ENCODE data around the gene RSRC1.
A peak's percentile ranks its signal among the peaks of the same experiment; 100 is the strongest.
"Not testable (repeated sequence)": the region's sequence is repeated elsewhere in the genome, so short reads cannot be mapped to it uniquely, and the experiment has no call there.

RSRC1 gene

DNA sequence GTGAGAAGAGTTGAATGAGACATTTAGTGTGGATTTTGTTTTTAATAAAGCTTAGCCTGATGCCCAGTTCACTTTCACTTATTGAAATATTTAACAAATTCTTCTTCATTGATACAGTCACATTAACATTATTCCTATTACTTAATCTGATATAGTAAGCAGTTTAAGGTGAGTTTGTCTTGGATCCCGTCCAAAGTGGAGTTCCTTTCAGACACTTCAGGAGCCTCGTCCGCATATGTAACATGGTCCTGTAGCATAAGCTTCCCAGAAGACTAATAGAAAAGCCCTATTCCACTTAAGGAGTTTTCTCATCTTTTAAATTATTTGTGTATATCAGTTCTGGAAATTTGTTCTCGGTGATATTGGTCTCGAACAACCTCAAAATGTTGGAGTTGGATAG lies 421.4 kb downstream of the RSRC1 start:
- DNase-seq (ENCODE audit: low spot score), result no peak

DNA sequence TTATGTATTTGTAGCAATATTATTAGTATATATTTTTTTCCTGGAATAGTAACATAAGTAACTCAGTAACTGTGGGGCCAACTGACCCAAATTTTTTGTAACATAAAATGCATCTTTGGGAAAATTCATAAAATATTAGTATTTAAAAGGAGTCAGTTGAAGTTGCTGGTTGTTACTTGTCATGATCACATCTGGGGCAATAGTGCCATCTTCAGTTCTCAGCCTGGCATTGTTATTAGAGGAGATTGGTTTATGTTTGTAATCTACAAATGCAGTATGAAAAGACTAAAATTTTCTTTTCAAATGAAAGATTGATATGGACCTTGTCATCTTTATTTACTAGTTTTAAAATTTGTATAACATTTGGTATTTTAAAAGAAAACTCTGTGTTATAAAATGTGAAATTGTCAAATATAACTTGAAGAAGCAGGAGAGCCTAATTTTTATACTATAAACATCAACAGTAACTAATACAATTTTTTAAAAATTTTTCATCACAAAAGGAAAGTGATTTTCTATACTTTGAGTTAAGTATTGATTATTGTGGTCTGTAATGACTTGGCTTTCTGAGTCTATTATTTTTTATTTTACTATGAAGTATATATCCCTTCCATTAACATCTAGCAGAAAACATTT lies 422.3 kb downstream of the RSRC1 start:
- peak; percentile 35 for DNase-seq (ENCODE audit: low spot score)

DNA sequence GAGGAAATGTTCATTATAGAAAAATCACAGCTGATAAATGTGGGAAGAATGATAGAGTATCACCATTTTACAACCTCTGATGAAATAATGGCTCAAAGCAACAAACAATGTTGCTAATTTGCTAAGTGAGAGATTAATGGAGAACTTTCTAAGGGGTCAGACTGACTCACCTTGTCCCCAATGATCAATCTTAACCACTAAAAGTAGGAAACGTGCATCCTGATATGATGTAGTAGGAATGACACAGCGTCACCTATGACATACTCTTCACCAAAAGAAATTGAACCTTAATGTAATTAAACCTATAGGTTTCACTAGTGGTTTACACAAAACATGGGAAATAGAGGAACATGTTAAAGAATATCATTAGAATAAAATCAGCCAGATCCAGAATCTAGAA lies 426.0 kb downstream of the RSRC1 start:
- DNase-seq (ENCODE audit: low spot score), result no peak

DNA sequence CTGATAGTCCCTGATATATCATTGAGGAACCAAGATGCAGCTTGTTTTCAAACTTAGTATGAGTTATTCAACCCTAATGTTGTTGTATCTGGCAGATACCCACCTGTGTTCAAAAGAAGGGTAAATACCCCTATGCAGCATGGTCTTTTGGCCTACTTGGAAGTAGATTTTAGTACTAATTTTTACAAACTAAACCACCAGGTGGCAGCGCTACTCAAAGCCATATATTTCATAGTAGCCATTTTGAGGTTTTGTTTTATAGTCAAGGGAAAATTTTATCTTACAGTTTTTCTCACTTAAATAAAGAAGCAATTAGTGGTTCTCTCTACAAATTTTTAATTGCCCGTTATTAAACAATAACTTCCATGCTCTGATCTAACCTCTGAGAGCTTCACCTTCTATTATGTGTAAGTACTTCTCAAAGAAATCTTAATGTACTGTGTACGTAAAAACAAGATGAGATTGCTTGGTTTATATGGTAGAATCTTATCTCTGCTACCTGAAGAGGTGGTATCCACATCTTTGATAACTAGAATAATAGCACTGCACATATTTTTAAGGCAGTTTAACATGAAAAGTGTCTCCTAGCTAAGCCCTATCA lies 429.6 kb downstream of the RSRC1 start:
- peak; percentile 55 for DNase-seq (ENCODE audit: low spot score)

DNA sequence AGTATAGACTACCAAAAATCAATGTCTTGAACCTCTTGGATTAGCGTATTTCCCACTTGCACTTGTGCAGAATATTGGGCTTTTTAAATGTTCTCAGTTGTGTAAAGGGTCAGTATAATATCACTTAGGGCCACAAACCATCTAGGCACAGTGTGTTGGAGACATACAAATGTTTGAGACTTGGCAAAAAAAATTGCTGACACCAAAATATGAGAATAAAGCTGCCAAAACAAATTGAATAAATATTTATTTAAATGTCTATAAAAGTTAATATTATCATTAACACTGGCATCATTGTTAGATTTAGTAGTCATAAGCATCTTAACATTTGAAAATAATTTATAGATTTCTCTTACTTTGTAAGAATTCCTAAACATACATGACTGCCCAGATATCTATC lies 430.2 kb downstream of the RSRC1 start:
- DNase-seq (ENCODE audit: low spot score), result no peak

DNA sequence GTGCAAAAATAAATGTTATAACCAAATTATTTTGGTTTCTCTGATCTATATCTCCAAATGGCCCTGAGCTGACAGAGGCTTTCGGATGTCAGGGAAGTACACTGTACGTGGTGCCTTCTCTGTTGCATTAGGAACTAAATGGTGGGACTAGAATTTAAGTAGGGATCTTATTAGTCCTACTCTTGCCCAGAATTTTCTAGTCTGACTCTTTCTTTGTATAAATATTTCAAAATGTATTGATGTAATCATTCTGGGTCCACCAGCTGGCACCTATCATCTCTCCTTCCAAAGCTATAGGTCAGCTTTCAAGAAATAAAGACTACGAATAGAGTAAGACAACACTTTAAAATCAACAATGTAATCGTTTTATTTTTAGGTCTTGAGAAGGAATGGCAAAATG lies 438.8 kb downstream of the RSRC1 start:
- no peak for DNase-seq (ENCODE audit: low spot score)

DNA sequence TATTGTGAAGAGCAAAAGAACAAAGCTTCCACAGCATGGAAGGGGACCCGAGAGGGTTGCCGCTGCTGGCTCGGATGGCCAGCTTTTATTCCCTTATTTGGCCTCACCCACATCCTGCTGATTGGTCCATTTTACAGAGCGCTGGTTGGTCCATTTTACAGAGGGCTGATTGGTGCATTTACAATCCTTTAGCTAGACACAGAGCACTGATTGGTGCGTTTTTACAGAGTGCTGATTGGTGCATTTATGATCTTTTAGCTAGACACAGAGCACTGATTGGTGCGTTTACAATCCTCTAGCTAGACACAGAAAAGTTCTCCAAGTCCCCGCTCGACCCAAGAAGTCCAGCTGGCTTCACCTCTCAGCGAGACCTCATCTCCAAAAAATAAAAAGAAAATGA lies 440.0 kb downstream of the RSRC1 start:
- DNase-seq (ENCODE audit: low spot score), result not testable (repeated sequence)

DNA sequence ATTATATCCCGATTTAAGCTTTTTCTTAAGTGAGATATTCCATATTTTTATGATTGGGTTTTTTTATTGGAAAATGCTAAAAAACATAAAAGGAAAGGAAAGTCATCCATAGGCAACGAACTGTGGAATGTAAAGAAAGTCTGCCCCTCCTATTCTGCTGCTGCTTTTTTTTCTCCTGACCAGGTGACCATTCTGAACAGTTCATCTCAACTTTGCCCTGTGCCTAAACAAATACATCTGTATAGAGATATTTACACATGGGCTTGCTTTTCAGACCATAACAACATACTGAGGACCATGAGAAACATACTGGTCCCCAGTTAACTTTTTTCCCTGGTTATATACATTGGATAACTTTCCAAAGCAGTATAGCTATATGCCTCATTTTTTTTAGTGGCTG lies 442.2 kb downstream of the RSRC1 start:
- DNase-seq (ENCODE audit: low spot score), result no peak

DNA sequence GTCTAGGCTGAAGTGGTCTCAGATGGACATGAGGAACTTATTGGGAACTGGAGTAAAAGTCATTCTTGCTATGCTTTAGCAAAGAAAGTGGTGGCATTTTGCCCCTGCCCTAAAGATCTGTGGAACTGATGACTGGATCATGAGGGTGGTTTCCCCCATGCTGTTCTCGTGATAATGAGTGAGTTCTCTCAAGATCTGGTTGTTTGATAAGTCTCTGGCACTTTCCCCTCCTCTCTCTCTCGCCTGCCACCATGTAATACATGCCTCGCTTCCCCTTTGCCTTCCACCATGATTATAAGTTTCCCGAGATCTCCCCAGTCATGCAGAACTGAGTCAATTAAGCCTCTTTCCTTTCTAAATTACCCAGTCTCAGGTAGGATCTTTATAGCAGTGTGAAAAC lies 449.6 kb downstream of the RSRC1 start:
- DNase-seq (ENCODE audit: low spot score), result no peak

DNA sequence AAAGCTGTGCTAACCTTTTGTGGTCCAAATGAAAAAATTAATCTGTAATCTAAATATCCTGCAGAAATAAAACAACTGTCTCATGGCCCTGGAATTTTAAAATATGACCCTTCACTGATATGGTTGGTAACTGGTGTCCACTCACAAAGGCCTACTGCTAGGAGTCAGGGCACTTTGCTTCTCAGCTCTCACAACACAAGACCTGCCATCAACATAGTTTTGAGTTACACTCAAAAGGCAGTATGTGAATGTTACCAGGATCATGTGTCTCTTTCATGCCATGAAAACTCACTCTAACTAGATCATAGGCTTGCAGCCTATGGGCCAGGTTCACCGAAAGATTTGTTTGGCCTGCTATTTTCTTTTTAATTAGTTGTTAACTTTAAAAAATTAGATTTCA lies 451.1 kb downstream of the RSRC1 start:
- DNase-seq (ENCODE audit: low spot score), result no peak

DNA sequence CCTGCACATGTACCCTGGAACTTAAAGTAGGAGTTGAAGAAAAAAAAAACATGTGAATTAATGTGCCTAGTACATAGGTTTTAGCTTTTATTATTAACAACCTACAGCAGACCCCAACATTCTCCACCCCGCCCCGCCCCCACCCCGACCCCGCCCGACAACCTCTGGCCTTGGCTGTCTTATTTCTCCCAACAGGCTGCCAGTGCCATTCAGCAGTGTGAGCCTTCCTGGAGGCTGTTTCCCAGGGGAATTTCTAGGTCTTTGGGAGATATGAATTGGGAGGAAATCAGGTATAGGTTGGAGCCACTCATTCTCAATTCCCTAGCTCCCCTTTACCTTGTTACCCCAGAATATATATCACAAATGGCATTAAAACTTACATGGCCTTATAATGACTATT lies 452.8 kb downstream of the RSRC1 start:
- DNase-seq (ENCODE audit: low spot score), result no peak

DNA sequence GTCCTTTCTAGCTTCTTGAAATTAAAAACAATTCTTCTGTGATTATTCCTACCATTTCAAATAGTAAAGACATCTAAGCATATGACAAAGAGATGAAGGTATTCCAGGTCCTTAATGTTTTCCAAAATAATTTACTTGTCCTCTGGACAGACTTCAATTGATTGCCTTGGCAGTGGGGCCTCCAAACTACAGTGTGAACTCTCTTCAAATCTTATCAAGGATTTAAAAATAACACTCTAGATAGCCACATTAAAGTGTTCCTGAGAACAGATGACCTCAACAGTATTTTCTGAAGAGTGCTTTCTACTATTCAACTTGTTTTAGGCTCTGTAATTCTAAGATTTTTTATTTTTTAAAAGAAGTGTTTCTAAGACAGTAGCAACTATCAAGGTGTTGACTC lies 453.2 kb downstream of the RSRC1 start:
- no peak for DNase-seq (ENCODE audit: low spot score)

DNA sequence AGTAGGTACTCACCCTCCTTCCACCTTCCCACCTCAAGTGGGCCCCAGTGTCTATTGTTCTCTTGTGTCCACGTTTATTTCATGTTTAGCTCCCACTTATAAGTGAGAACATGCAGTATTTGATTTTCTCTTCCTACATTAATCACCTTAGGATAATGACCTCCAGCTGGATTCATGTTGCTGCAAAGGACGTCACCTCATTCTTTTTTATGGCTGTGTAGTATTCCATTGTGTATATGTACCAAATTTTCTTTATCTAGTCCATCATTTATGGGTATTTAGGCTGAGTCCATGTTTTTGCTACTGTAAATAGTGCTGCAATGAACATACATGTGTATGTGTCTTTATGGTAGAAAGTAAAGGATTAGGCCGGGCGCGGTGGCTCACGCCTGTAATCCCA lies 455.2 kb downstream of the RSRC1 start:
- no peak for DNase-seq (ENCODE audit: low spot score)

DNA sequence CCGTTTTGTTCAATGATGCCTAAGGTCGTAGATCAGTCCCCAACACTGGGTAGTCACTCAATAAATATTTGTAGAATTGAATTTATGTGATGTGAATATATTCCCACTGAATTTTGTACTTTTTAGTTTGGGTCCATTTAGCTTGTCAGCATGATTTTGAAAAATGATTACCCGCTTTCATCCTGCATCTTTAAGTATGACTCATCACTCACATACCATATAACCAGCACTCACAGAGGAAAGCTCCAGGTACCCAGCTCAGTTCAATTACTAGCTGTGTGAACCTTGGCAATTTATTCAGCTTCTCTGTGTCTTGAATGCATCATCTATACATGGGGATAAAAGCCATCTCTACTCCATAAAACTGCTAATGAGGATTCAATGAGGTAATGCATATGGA lies 458.9 kb downstream of the RSRC1 start:
- no peak for DNase-seq (ENCODE audit: low spot score)

DNA sequence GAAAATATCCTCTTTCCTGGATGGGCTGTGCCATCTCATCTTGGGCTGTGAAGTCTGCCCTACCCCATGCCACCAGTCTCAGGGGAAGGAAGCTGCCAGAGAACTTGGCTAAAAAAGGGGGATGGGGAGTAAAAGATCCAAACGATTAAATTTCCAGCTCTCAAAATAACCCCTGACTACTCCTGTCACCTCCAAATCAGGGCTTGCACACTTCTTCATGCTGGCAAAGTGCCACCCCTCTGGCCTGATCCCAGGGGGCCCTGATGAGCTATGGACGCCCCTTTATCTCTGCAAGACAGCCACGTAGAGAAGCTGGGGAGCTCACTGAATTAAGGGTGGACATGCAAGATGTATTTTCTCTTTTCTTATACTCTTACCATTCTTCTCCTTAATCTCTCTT lies 459.9 kb downstream of the RSRC1 start:
- no peak for DNase-seq (ENCODE audit: low spot score)

DNA sequence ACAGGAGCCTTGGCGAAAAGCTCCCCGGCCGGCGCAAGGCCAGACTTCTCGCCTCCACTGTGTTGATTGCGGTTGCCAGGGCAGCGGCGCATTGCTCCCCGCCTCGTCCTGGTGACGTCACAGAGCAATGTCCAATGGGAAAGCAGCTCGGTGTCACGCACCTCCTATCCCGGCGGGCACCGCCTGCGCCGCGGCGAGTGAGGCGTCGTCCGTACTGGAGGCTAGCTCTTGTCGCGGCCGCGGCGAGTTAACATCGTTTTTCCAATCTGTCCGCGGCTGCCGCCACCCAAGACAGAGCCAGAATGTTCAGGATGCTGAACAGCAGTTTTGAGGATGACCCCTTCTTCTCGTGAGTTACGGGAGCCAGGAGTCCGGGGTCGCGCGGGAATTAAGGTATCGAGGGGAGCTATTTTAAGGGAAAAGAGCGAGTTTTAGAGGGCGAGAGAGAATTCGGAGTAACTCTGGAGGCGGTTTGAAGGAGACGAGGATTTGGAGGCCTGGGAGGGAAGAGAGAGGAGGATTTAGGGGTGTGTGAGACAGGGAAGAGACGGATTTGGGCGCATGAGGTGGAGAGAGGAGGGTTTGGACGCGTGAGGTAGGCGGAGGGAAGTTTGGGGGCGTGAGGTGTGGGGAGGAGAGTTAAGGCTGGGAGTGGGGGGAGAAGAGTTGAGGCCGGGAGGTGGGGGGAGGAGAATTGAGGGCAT lies 461.3 kb downstream of the RSRC1 start, which contains the start of gene MLF1:
TSS of gene MLF1 (plus strand) at position 196 of the 704 bp plus-strand sequence. CDS start at position 303, 107 bp downstream.
- peak; percentile 80 for DNase-seq (ENCODE audit: low spot score)

DNA sequence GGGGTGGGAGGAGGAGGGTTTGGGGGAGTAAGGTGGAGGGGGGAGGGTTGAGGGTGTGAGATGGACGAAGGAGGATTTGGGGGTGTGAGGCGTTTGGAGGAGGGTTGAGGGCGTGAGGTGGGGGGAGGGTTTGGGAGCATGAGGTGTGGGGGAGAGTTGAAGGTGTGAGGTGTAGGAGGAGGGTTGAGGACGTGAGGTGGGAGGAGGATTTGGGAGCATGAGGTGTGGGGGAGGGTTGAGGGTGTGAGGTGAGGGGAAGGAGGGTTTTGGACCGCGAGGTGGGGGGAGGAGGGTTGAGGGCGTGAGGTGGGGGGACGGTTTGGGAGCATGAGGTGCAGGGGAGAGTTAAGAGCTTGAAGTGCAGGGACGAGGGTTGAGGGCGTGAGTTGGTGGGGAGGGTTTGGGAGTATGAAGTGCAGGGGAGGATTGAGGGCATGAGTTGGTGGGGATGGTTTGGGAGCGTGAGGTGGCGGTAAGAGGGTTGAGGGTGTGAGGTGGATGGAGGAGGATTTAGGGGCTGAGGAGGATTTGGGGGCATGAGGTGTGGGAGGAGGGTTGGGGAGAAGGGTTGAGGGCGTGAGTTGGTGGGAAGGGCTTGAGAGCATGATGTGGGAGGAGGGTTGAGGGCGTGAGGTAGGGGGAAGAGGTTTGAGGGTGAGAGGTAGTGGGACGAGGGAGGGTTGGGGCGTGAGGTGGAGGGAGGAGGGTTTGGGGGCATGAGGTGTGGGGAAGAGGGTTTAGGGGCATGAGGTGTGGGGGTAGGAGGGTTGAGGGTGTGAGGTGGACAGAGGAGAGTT lies 462.3 kb downstream of the RSRC1 start:
- no peak for DNase-seq (ENCODE audit: low spot score)

DNA sequence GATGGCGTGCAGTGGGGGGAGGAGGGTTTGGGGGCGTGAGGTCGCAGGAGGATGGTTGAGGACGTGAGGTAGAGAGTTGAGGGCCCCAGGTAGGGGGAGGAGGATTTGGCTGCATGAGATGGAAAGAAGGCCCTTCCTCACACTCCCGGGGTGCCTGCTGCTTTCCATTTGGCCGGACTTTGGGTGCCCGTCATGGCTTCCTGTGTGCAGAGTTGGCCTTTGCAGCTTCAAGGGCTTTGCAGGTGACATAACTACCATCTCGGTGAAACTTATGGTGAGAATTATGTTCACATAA lies 462.8 kb downstream of the RSRC1 start:
- no peak for DNase-seq (ENCODE audit: low spot score)

DNA sequence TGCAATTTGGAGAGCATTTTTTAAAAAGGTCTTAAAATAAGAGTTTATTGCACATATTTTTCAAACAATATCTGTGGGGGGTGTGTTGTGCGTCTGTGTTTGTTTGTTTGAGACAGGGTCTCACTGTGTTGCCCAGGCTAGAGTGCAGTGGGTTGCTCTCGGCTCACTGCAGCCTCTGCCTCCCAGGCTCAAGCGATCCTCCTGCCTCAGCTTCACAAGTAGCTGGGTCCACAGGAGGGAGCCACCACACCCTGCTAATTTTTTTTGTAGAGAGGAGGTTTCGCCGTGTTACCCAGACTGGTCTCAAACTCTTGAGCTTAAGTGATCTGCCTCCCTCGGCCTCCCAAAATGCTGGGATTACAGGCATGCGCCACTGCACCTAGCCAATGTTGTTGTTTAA lies 463.8 kb downstream of the RSRC1 start:
- no peak for DNase-seq (ENCODE audit: low spot score)

DNA sequence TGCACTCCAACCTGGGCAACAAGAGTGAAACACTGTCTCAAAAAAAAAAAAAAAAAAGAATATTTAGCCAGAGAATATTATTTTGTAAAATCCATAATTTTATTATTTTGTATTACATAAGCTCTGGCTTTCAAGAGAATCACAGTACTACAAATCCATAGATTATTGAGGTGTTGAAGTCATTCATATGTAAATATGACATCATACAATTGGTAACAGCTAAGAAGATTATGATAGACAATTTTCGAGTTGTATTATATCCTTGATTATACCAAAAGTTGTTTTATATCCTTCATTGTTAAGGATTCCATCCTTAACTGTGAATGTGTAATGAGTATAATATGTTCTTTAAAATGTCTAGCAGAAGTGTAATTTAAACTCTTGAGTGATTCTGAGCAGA lies 464.8 kb downstream of the RSRC1 start:
- DNase-seq (ENCODE audit: low spot score), result no peak

DNA sequence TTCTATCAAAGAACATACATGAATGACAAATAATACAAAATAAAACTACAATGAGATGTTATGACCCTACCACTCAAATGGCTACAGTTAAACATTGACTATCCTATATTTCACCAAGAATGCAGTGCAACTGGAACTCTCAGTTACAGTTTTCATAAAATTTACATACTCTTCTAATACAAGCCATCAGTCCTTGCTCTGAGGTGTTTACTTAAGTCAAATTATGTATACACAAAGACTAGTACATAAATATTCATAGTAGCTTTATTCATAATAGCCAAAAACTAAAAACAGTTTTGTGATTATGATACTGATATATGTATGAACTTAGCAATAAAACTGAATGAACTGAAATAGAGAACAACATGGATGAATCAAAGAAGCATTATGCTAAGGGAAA lies 480.3 kb downstream of the RSRC1 start:
- DNase-seq (ENCODE audit: low spot score), result no peak

All from LoVo (cell line).